HEK293T (cell line): ENCODE results near the gene PROX2.

Source experiments
- CTCF ChIA-PET: fragments of 350-600 bp; formaldehyde crosslinking; extraction: SDS; loops from one replicate; lab custom pipeline; 2021; ENCODE audit warnings: antibody characterized with exemption, inconsistent platforms; lab: Yijun Ruan, JAX
- POLR2A ChIA-PET: fragments of 350-600 bp; formaldehyde crosslinking; extraction: SDS; loops from one replicate; lab custom pipeline; 2020; ENCODE audit warnings: antibody characterized with exemption, inconsistent platforms; lab: Yijun Ruan, JAX
- DNase-seq: peaks from one replicate; pipeline ENCODE4 v3.0.0; 2012; ENCODE audit warnings: mixed read lengths; ENCODE audit errors: extremely low spot score
- ARNT ChIP-seq: fragments of 450-650 bp; IDR thresholded peaks from 2 replicates; pipeline ENCODE4 v1.6.1; 2017; ENCODE audit warnings: mild to moderate bottlenecking
- BHLHE40 ChIP-seq: fragments of 450-650 bp; IDR thresholded peaks from 2 replicates; pipeline ENCODE4 v1.6.1; 2016; ENCODE audit warnings: mild to moderate bottlenecking, moderate library complexity, borderline replicate concordance
- CTBP1 ChIP-seq: fragments of 450-650 bp; IDR thresholded peaks from 2 replicates; pipeline ENCODE4 v1.6.1; 2016; ENCODE audit warnings: borderline replicate concordance
- ELF4 ChIP-seq: fragments of 450-650 bp; IDR thresholded peaks from 2 replicates; pipeline ENCODE4 v1.6.1; 2017; ENCODE audit warnings: antibody characterized with exemption
- FOXA1 ChIP-seq: fragments of 450-650 bp; IDR thresholded peaks from 2 replicates; pipeline ENCODE4 v1.6.1; 2016; ENCODE audit warnings: mild to moderate bottlenecking
- FOXK2 ChIP-seq: fragments of 450-650 bp; IDR thresholded peaks from 2 replicates; pipeline ENCODE4 v1.6.1; 2016; ENCODE audit warnings: mild to moderate bottlenecking
- FOXM1 ChIP-seq: fragments of 450-650 bp; IDR thresholded peaks from 2 replicates; pipeline ENCODE4 v1.6.1; 2017; ENCODE audit warnings: mild to moderate bottlenecking, borderline replicate concordance
- HDGF ChIP-seq: fragments of 450-650 bp; IDR thresholded peaks from 2 replicates; pipeline ENCODE4 v1.6.1; 2017; ENCODE audit warnings: antibody characterized with exemption, borderline replicate concordance
- L3MBTL2 ChIP-seq: fragments of 450-650 bp; conservative IDR thresholded peaks from 2 replicates; pipeline ENCODE4 v1.6.1; 2016; ENCODE audit warnings: mild to moderate bottlenecking
- LEF1 ChIP-seq: fragments of 450-650 bp; IDR thresholded peaks from 2 replicates; pipeline ENCODE4 v1.6.1; 2017; ENCODE audit warnings: mild to moderate bottlenecking, borderline replicate concordance
- NFRKB ChIP-seq: fragments of 450-650 bp; IDR thresholded peaks from 2 replicates; pipeline ENCODE4 v1.6.1; 2016; ENCODE audit warnings: mild to moderate bottlenecking, moderate library complexity
- SP1 ChIP-seq: fragments of 450-650 bp; IDR thresholded peaks from 2 replicates; pipeline ENCODE4 v1.6.1; 2017
- SUZ12 ChIP-seq: fragments of 450-650 bp; IDR thresholded peaks from 2 replicates; pipeline ENCODE4 v1.6.1; 2016; ENCODE audit warnings: mild to moderate bottlenecking
- TARDBP ChIP-seq: fragments of 450-650 bp; IDR thresholded peaks from 2 replicates; pipeline ENCODE4 v1.6.1; 2016
- ZNF384 ChIP-seq: fragments of 450-650 bp; IDR thresholded peaks from 2 replicates; pipeline ENCODE4 v1.6.1; 2016
- TF ChIP-seq, protein P1 (sequence below): fragments of 450-650 bp; IDR thresholded peaks from 2 replicates; pipeline ENCODE4 v1.6.1; 2016

The PROX2 gene

GRCh38 chr14:74838166-74838565 lies 37.8 kb downstream of the PROX2 start:
- no peak for TF ChIP-seq ZNF384
- TF ChIP-seq, protein P1, sequence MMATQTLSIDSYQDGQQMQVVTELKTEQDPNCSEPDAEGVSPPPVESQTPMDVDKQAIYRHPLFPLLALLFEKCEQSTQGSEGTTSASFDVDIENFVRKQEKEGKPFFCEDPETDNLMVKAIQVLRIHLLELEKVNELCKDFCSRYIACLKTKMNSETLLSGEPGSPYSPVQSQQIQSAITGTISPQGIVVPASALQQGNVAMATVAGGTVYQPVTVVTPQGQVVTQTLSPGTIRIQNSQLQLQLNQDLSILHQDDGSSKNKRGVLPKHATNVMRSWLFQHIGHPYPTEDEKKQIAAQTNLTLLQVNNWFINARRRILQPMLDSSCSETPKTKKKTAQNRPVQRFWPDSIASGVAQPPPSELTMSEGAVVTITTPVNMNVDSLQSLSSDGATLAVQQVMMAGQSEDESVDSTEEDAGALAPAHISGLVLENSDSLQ = no peak
- TF ChIP-seq BHLHE40 = no peak
- TF ChIP-seq ARNT = no peak
- no peak for TF ChIP-seq ELF4
- TF ChIP-seq CTBP1 = no peak
- TF ChIP-seq FOXK2 = no peak
- no peak for TF ChIP-seq LEF1
- no peak for TF ChIP-seq L3MBTL2
- TF ChIP-seq SUZ12 = no peak
- TF ChIP-seq FOXA1 = no peak
- no peak for TF ChIP-seq TARDBP
- POLR2A ChIA-PET = no interaction called here
- CTCF ChIA-PET = no interaction called here

DNA sequence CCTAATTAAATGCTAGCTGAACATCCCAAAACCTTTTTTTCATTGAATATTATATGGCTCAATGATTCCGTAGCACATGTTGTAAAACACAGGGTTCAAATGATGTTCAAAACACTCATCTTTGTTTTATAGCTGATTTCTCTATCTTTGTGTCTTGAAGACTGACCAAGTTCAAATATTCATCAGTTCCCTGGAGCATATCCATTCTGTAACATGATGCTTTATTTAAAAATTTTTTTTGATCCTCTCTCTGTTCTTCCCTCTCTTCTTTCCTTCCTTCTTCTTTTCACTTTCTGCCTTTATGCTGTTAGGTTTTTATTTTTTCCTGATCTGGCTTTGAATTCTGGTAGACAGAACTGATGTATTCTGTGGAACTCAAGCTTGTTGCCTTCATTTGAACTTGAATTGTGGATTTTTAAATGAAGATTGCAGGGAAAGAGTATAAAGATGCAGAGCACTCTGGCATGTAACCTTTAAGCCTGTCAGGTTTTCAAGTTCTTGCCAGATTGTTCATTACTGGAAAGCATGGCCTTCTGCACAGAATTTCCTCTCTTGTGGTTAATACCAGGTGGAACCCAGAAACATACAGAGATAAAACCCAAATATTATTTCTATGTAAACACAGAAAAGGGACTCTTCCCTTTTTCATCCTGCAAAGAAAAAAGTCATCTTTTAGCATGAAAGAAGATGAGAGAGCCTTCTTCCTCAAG lies 39.5 kb downstream of the PROX2 start:
- CTCF ChIA-PET = interaction anchor here (0.7 kb wide), 1 partner anchor 343 kb away, joined by 3 read pairs; the partner anchor contains the start of gene NPC2
- POLR2A ChIA-PET = no interaction called here
- DNase-seq = no peak
- TF ChIP-seq FOXA1 (no peak), FOXK2 (no peak), L3MBTL2 (no peak), LEF1 (no peak), BHLHE40 (no peak), ARNT (no peak), TARDBP (no peak), ELF4 (no peak), ZNF384 (no peak), NFRKB (no peak), SUZ12 (no peak), SP1 (no peak), HDGF (no peak), FOXM1 (no peak)
- TF ChIP-seq, protein P1 = no peak

More at GRCh38 chr14:74838166-74838565, 37.8 kb downstream of the PROX2 start:
- no peak for DNase-seq

- TF ChIP-seq CTBP1 = no peak
- ChIA-PET CTCF (no interaction called here), POLR2A (no interaction called here)
- no peak for DNase-seq
Observed at GRCh38 chr14:74835645-74836250, 40.2 kb downstream of the PROX2 start.

- no peak for DNase-seq
- TF ChIP-seq CTBP1 (no peak), TARDBP (no peak), ZNF384 (no peak), NFRKB (no peak), LEF1 (no peak), FOXM1 (no peak)
- TF ChIP-seq, protein P1 = no peak
- ChIA-PET CTCF (no interaction called here), POLR2A (no interaction called here)
Observed at GRCh38 chr14:74834692-74835392, 41.1 kb downstream of the PROX2 start.

DNA sequence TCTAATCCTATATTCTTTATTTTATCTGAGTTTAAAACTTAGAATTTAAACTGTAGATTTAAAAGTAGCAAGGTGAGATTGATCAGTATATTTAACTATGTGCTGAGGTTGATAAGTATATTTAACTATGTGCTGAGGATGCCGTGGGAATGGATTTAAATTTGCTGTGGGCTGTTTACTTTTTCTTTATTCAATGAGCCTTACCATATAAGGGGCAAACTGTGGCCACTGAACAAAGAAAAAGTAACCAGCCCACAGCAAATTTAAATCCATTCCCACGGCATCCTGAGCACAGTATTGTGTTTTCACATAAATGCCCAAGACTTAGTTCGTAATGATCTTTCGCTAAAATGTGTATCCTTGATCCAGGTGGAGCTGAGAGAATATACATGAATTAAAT lies 43.1 kb downstream of the PROX2 start:
- no peak for DNase-seq

GRCh38 chr14:74829251-74829650 lies 46.7 kb downstream of the PROX2 start:
- no peak for DNase-seq
- POLR2A ChIA-PET = no interaction called here
- CTCF ChIA-PET = no interaction called here
- TF ChIP-seq ZNF384 = no peak
- TF ChIP-seq, protein P1 = no peak
- no peak for TF ChIP-seq FOXM1
- no peak for TF ChIP-seq FOXK2
- no peak for TF ChIP-seq TARDBP
- TF ChIP-seq CTBP1 = no peak

More for the DNA sequence above, 43.1 kb downstream of the PROX2 start:
- CTCF ChIA-PET = interaction anchor here (0.6 kb wide), 1 partner anchor 37 kb away, joined by 3 read pairs; no protein-coding TSS in a partner anchor
- POLR2A ChIA-PET = no interaction called here
- TF ChIP-seq FOXM1 = no peak
- TF ChIP-seq ELF4 = no peak
- no peak for TF ChIP-seq SUZ12
